Activated CD4-positive, alpha-beta T cell treated with anti-CD3 and anti-CD28 coated beads, Interleukin-2, amount 50 U/mL, for 24 hours (primary cell): ENCODE results near the gene MTURN.

Source experiments
- DNase-seq, 2 donors: peaks; one replicate each; pipeline ENCODE4 v3.0.0-alpha.2; 2020; ENCODE audit warnings: low read depth in 1 of 2, low spot score in 1 of 2

MTURN gene

GRCh38 chr7:30201921-30202320, 67.1 kb downstream of the MTURN start:
- no peak for DNase-seq

- no peak for DNase-seq
Observed at GRCh38 chr7:30202671-30203070, 67.9 kb downstream of the MTURN start.

- no peak for DNase-seq
Observed at GRCh38 chr7:30206491-30206890, 71.7 kb downstream of the MTURN start.

- DNase-seq = no peak
Observed at GRCh38 chr7:30206942-30207341, 72.2 kb downstream of the MTURN start.

- no peak for DNase-seq
Observed at GRCh38 chr7:30207376-30207775, 72.6 kb downstream of the MTURN start.

- no peak for DNase-seq
Observed at GRCh38 chr7:30209951-30210350, 75.2 kb downstream of the MTURN start.
